ENCODE measurements around the gene NEK1.

GRCh38 chr4:169628579-169628978, 16.2 kb upstream of the NEK1 start:
- TF ChIP-seq POLR2A (IDR thresholded peaks at IDR 0.05) (no peak), EP300 (IDR thresholded peaks at IDR 0.05) (no peak)
- TF ChIP-seq, protein P1, sequence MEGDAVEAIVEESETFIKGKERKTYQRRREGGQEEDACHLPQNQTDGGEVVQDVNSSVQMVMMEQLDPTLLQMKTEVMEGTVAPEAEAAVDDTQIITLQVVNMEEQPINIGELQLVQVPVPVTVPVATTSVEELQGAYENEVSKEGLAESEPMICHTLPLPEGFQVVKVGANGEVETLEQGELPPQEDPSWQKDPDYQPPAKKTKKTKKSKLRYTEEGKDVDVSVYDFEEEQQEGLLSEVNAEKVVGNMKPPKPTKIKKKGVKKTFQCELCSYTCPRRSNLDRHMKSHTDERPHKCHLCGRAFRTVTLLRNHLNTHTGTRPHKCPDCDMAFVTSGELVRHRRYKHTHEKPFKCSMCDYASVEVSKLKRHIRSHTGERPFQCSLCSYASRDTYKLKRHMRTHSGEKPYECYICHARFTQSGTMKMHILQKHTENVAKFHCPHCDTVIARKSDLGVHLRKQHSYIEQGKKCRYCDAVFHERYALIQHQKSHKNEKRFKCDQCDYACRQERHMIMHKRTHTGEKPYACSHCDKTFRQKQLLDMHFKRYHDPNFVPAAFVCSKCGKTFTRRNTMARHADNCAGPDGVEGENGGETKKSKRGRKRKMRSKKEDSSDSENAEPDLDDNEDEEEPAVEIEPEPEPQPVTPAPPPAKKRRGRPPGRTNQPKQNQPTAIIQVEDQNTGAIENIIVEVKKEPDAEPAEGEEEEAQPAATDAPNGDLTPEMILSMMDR (IDR thresholded peaks at IDR 0.05) = no peak
